ENCODE data around the gene CKS1B.

DNA sequence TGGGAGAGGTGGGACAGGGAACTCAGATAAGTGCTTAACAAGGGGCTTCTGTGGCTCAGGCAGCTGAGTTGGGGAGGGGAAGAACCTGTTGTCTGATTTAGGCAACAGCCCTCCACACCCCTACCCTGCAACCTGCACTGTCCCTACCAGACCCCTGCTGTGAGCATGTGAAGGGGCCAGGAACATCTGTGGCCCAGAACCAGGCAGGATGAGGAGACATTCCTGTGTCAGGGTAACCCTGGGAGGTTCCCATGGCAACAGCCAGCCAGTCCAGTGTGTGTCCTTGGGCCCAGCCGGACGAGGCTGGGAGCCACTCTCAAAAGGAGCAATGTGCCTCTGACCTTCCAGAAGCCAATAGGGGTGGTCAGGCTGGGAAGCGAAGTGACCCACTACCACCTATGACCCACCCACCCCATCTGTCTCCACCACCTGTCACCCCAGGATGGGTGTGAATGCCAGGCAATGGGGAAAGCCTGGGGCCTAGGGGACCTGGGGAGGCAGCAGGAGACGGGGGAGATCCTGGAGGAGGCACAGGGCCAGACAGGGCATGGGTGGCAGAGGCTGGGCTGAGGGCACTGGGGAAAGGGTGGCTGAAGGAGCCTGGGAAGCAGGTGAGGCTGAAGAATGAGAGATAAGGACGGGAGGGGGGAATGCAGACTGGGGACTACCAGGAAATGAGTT is 33.0 kb upstream of the CKS1B start:
- no peak for TF ChIP-seq TAF1 (IDR thresholded peaks at IDR 0.05; ENCODE audit: borderline replicate concordance, insufficient read depth, low read length)
- TF ChIP-seq, protein P1, sequence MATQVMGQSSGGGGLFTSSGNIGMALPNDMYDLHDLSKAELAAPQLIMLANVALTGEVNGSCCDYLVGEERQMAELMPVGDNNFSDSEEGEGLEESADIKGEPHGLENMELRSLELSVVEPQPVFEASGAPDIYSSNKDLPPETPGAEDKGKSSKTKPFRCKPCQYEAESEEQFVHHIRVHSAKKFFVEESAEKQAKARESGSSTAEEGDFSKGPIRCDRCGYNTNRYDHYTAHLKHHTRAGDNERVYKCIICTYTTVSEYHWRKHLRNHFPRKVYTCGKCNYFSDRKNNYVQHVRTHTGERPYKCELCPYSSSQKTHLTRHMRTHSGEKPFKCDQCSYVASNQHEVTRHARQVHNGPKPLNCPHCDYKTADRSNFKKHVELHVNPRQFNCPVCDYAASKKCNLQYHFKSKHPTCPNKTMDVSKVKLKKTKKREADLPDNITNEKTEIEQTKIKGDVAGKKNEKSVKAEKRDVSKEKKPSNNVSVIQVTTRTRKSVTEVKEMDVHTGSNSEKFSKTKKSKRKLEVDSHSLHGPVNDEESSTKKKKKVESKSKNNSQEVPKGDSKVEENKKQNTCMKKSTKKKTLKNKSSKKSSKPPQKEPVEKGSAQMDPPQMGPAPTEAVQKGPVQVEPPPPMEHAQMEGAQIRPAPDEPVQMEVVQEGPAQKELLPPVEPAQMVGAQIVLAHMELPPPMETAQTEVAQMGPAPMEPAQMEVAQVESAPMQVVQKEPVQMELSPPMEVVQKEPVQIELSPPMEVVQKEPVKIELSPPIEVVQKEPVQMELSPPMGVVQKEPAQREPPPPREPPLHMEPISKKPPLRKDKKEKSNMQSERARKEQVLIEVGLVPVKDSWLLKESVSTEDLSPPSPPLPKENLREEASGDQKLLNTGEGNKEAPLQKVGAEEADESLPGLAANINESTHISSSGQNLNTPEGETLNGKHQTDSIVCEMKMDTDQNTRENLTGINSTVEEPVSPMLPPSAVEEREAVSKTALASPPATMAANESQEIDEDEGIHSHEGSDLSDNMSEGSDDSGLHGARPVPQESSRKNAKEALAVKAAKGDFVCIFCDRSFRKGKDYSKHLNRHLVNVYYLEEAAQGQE (IDR thresholded peaks at IDR 0.05; ENCODE audit: insufficient read depth in 1 of 2, low read depth in 2 of 2, low read length in 2 of 2): no peak
